RPMI8226 (cell line): ENCODE data around the gene DTNA.
"Not testable (repeated sequence)": the region's sequence is repeated elsewhere in the genome, so short reads cannot be mapped to it uniquely, and the experiment has no call there.

Experiments used
- DNase-seq: peaks from one replicate; pipeline ENCODE4 v3.0.0-alpha.2; 2015

The DTNA gene

DNA sequence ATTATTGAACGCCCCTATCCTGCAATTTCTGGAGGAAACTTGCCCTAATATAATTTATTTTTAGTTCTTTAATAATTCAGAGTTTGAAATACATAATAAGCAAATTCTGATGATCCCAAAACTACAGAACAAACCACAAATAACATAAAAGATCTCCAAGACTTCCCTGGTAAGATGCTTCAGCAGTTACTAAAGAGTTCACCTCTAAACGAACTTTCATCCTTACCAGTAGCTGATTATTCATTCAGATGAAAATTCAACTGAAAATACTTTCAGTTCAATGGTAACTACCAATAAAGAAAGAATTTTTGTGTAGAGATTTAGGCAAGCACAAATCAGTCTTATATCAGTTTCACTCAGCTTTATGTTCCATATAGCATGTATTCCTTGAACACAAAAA, 201.0 kb downstream of the DTNA start:
- DNase-seq = no peak

DNA sequence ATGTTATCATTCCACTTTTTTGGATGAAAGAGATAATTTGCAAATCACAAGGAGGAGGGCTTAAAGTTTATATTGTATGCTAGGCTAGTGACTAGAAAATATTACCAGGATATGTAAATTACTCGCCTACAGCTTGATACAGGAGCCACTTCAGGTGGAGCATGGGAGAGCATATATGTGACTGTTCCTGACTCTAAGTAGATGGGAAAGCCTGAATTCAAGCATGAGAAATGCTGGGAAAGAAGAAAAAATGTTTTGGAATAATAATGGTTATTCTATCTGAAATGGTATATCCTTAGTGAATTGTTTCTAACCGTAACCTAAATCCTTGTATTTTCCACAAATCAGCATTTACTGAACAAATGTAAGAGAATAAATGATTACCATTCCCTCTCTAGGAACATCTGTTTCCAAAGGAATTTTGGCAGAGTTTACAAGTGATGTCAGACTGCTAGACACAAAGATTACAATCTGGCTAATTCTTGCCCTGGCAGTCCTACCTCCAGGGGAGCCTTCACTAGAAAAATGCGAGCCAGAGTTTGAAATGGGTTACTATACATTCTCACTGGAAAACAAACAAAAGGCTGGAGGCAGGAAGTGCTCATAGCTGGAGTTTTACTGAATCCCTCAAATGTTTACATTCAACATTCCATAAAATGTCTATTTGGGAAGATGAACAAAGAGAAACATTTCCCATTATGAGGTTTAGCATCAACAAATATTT, 201.7 kb downstream of the DTNA start:
- DNase-seq = no peak

DNA sequence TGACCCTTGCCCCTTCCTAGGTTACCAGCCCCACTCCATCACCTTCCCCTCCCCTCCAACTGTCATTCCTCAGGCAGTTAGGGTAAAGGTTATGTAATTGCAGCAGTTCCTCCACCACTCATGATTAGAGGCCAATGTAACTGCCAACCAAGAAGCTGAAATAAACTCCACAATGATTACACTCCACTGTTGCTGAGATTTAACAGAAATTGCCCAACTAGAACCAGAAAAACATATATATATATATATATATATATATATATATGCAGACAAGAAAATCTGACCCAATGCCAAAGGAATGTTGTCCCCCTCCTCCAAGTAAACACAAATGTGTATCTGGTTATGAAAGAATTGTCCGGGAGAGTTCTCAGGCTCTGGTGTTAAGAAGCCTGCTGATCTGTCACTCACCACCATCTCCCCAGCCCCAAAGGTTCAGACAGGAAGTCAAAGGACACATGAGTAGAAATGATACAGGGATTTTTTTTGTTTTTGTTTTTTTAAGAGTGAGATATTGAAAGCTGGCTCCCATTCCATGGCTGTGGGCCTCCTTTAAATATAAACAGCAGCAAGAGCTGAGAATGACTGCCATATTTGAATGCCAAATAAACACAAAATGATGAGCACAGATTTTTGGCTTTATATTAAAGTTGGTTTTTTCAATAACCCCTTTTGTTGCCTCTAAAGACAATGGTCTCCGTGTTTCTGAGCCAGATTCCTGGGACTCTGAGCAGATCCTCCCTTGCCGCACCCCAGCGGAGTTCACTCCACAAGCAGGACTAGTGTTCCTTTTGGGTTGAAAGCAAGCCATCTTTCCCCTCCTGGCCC, 204.0 kb downstream of the DTNA start:
- no peak for DNase-seq

DNA sequence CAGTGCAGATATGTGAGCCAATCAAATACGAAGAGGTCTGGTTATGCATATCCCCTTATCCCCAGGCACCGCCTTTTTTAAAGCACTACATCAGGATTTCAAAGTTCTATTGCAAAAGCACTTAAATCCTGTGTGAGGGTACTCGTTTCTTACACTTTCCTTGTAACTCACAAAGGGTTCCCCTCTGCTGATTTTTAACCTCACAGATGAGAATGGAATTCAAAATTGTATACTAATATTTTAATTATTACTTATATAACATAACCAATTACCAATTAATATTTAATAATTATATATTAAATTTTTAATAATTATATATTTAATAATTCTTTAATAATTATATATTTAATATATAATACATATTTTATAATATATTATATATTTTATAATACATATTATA, 204.9 kb downstream of the DTNA start:
- DNase-seq = no peak

DNA sequence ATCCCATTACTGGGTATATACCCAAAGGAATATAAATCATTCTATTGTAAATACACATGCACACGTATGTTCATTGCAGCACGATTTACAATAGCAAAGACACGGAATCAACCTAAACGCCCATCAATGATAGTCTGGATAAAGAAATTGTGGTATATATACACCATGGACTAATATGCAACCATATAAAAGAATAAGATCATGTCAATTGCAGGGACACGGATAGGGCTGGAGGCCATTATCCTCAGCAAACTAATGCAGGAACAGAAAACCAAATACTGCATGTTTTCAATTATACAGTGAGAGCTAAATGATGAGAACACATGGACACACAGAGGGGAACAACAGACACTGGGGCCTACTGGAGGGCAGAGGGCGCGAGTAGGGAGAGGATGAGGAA, 206.4 kb downstream of the DTNA start:
- DNase-seq = not testable (repeated sequence)

DNA sequence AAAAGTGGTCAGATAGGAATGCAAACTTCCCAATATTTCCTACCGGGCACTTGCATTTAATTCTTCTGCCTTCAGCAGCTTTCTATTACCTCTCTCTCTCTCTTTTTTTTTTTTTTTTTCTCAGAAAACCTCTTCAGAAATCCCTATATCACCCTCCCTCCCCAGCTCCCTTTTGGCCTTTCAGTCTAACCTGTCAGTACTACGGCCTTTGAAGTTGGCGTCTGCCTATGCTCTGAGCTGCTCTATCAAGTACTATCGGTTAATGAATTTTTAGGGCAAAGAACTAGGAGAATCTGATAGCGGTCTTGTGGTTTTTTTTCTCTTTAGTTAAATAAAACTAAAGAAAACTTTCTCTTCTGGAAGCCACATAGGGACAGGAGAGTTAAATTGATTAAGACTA, 208.8 kb downstream of the DTNA start:
- DNase-seq = no peak

DNA sequence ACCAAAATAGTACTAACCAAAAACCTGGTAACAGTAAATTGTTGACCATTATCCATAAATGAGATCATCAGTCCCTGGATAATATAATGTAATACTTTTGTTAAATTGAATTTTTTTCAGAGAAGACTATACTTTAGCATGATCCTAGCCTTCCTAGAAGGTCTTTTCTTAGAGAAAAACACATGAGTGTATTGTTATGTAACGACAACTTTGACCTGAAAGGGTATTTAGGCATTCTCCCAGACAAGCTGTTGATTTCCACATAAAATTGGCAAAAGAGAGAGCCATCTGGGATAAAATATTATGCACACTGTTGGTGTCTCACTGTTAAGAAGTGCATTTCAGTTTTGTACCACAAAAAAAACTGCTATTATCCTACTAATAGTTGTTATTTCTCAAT, 211.1 kb downstream of the DTNA start:
- DNase-seq = no peak

DNA sequence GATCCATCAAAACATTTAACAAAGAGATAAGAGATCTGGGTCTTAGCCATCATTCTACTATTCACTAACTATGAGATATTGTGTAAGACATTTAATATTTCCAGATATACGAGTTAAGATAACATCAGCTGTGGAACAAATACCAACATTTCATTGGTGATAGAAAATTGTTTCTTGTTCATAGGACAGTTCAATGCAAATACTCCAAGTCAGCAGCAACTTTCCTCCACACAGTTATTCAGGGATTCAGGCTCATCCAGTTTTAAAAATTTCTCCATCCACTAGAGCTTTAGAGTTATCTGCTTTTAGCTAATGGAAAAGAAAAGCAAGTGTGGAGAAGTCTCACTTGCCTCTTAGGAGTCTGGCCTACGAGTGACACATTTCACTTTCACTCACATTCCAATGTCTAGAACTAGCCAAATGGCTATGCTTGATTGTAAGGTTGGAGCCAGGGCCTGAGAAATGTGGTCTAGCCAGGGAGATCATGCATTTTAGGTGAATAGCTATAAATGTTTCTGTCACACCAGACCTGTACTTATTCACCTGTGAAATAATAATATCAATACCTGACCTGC, 211.8 kb downstream of the DTNA start:
- no peak for DNase-seq

DNA sequence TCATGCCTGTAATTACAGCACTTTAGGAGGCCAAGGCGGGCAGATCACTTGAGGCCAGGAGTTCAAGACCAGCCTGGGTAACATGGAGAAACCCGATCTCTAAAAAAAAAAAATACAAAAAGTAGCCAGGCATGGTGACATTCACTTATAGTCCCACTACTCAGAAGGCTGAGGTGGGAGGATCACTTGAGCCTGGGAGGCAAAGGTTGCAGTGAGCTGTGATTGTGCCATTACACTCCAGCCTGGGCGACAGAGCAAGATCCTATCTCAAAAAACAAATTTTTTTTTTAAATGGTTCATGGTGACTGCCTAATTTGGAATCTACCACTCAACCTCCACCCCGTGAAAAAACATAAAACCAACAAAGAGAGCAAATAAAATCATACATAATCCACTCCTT, 212.5 kb downstream of the DTNA start:
- DNase-seq = not testable (repeated sequence)

DNA sequence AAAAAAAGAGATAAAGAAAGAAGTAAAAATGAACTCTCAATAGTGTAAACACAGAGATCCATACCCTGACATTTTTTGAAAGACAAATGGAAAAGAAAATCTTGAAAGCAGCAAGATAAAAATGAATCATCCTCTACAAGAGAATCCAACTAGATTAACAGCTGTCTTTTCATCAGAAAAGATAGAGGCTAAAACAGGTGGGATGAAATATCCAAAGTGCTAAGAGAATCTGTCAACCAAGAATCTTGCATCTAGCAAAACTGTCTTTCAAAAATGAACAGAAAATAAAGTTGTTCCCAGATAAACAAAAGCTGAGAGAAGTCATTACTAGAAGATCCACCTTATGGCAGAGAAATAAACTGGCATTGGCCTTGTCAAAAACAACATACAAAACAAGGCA, 213.8 kb downstream of the DTNA start:
- no peak for DNase-seq

DNA sequence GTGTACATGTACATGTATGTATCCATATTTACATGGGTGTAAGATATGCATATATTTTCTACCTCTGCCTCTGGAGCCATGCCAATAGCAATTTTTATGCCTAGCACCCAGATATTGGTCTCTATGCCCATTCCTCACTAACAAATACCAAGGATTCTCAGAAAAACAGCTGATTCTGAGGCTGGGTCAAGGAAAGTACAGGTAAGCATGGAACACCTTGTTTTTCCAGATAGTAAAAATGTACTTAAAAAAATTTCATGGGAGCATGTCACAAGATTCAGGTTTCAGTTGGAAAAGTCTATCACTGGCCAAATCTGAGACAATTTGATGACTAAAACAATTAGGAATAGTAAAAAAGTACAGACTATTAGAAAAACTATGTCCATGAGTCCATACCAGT, 216.6 kb downstream of the DTNA start:
- DNase-seq = no peak

DNA sequence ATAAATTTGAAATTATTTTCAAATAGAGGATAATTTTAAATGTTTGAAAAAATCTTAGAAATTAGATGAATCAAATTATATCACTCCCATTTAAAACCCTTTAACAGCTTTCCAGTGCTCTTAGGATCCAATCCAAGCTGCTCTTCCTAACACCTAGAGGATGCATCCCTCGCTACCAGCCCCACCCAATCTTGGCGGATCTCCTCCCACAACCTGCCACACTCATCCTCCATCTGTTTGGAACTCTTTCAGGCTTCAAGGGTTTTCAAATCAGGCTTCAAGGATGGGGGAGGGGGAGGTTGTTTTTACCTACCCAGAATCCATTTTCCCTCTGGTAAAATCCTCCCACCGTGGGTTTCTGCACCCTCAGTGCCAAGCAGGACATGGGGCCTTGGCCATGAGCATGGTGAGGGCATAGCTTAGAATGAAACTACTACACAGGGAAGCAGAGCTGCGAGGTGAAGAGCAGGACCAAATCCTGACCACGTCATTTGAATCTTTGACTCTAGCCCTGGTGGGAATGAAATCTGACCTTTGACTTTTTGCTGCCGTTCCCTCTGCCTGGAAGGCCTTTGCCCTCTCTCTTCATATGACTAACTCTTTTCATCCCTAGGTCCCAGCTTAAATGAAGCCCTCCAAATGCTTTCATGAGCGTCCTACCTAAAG, 218.1 kb downstream of the DTNA start:
- DNase-seq = no peak

DNA sequence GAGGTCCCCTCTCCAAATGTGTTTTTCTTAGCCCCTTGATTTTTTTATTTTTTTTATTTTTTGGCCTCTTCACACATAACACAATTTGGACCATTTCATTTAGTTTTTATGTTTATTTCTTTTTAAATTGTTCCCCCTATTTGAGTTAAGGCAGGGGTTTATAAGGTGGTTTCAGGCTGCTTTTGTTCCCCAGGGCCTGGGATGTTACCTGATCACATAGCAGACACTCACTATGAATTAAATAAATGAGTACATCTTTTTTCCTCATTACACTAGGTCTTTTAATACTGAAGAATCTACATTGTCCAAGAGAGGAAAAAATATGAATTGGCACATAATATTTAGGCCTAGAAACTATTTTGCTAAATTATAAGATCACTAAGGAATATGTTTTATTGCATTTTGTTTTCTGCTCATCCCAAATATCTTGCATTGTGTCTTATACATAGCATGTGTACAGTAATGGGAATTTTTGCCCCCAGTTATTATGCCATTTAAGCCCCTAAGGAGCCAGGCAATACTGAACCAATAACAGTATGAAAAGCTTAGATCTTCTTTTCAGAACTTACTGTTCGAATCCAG, 218.7 kb downstream of the DTNA start:
- no peak for DNase-seq

DNA sequence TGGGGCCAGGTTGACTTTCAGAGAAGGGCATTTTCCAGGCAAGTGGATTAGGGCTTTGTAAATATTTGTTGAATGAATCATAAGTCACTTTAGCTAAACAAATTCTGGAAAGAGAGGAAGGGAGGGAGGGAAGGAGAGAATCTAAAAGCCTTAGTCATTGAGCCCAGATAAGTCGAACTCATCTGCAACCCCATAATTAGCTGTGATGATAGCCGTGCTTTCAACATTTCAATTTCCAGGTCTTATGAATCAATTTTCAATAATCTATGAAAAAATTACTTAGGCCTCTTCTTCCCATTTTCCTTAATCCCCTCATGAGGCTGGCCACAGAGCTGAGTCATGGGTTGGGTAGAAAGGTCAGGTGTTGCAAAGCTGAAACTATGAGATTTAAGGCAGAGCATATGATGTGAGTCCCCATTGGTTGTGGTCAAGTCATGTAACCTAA, 219.3 kb downstream of the DTNA start:
- DNase-seq = no peak

DNA sequence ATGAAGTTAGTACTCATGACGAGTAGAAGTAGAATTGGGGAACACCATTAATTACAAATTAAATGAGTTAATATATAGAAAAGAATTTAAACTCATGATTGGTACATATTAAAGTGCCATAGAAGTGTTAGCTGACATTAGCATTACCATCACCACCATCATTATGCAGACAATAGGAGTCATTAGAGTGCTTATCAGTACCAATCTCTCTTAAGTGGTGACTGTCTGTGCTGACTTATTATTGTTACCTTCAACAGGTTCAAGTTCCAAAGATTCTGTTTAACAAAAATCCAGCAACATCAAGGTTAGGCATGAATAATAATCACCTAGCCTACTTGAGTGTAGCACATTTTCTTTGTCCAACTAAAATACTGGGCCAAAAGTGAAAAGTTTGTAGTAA, 222.3 kb downstream of the DTNA start:
- no peak for DNase-seq

DNA sequence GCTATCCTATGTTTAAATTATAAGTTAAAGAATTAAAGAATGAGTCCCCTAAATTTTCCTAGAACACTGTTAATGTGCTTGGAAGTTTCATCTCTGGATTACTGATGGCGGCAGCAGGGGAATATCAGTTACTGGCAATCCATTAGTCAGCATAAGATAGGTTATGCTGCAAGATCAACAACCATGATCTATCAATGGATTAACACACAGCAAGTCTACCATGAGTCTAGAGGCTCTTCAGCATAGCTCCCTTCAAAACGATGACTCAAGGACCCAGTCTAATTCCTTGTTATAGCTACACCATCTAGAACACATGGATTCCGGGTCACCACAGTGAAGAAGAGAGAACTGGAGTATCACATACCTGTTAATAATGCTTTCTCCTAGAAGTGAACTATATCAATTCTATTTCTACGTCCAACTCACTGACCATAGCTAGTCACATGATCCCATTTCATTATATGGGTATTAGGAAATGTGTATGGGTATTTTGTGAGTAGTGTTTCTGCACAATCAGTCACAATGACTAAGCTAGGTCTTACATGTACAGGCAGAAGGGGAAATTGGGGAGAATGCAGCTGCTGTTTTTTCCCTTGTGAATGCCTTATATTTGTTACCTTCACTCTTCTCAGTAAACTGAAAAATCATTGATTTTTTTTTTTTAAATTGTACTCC, 222.8 kb downstream of the DTNA start:
- DNase-seq = no peak

DNA sequence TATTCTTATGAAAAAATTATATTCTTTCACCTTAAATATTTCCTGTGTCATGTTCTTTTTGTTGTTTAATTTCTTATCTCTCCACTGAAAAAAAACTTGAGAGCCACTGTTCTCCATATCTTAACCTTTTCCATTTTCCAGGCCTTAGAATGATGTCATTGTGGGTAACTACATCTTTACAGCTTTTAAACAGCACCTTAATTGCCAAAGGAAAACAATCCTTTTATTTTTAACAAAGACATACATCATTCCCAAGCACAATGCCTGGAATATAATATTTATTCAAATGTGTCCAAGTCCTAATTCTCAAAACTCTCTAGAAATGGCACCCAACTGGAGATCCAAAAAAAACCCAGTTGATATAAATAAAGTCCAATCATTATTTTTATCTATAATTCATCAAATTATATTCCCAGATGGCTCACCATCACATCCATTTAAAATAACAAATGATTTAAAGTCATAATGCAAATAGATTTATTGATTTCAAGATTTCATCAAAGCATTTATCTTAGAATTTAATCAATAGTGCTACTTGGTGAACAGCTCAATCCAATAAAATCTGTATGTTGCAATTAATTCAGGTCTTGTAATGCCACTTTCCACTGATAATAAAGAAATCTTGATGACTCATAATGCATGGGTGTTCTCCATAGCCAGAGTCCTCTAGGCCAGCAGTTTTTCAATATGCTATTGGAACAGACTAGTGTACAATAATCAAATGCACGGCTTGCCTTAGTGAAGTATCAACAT, 224.0 kb downstream of the DTNA start:
- no peak for DNase-seq

DNA sequence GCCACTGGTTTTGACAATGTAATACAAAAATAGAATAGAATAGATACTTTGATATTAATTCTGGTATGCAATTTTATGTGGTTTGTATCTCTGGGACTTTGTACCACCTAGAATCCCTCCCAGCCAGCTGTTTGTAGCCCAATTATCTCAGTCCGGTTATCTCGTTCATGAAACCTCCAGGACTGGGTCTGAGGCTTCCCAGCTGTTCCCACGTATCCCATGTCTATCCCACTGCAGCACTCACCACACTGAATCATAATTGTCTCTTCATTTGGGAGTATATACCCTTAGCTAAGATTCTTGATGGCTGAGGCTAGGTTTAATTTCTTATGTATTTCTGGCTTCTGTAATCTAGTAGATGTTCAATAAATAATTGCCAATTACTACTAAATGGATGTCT, 226.7 kb downstream of the DTNA start:
- DNase-seq = no peak

DNA sequence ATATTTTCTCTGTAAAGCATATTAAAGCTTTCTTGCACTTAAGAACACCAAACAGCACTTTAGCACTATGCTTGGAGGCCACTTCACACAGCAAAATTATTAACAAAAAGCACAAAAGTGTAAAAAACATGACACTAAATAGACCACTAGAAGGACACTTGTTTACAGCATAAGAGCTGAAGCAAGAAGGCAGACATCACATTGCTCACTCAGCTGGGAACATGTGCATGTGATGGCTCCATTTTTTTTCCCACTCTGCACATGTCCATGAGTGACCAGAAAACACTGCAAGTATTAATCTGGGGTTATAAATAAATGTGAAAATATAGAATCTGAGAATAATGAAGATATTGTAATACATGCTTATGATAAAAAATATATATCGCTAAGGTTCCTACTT, 228.0 kb downstream of the DTNA start:
- DNase-seq = no peak
